ENCODE data around the gene SCD5.

SCD5 gene

GRCh38 chr4:82630079-82630478, 168.5 kb downstream of the SCD5 start:
- DNase-seq (ENCODE audit: low spot score): no peak

- no peak for DNase-seq (ENCODE audit: low spot score)
These were observed 169.2 kb downstream of the SCD5 start for GRCh38 chr4:82629238-82630000.

- no peak for DNase-seq (ENCODE audit: low spot score)
These were observed 172.2 kb downstream of the SCD5 start for GRCh38 chr4:82626251-82626868.

- peak; percentile 27 for DNase-seq (ENCODE audit: low spot score)
These were observed 173.8 kb downstream of the SCD5 start for GRCh38 chr4:82624819-82625218.

GRCh38 chr4:82623121-82623683, 175.4 kb downstream of the SCD5 start:
- peak; percentile 13 for DNase-seq (ENCODE audit: low spot score)

GRCh38 chr4:82621251-82621650, 177.3 kb downstream of the SCD5 start:
- DNase-seq (ENCODE audit: low spot score): no peak

GRCh38 chr4:82620126-82620735, 178.4 kb downstream of the SCD5 start:
- no peak for DNase-seq (ENCODE audit: low spot score)

GRCh38 chr4:82618103-82618720, 180.4 kb downstream of the SCD5 start:
- peak; percentile 50 for DNase-seq (ENCODE audit: low spot score)

- DNase-seq (ENCODE audit: low spot score): no peak
These were observed 183.7 kb downstream of the SCD5 start for GRCh38 chr4:82614838-82615449.

GRCh38 chr4:82613121-82613520, 185.5 kb downstream of the SCD5 start:
- DNase-seq (ENCODE audit: low spot score): no peak

- DNase-seq (ENCODE audit: low spot score): no peak
These were observed 186.6 kb downstream of the SCD5 start for GRCh38 chr4:82611982-82612381.

GRCh38 chr4:82611527-82611926, 187.1 kb downstream of the SCD5 start:
- DNase-seq (ENCODE audit: low spot score): no peak

GRCh38 chr4:82610041-82610440, 188.6 kb downstream of the SCD5 start:
- DNase-seq (ENCODE audit: low spot score): no peak

GRCh38 chr4:82606622-82607021, 192.0 kb downstream of the SCD5 start:
- DNase-seq (ENCODE audit: low spot score): no peak

GRCh38 chr4:82604522-82604921, 194.1 kb downstream of the SCD5 start:
- no peak for DNase-seq (ENCODE audit: low spot score)

GRCh38 chr4:82601242-82602015, 197.2 kb downstream of the SCD5 start:
- DNase-seq (ENCODE audit: low spot score): no peak

- DNase-seq (ENCODE audit: low spot score): no peak
These were observed 199.3 kb downstream of the SCD5 start for GRCh38 chr4:82599336-82599735.

- DNase-seq (ENCODE audit: low spot score): no peak
These were observed 204.1 kb downstream of the SCD5 start for GRCh38 chr4:82594456-82594855.

- DNase-seq (ENCODE audit: low spot score): no peak
These were observed 205.2 kb downstream of the SCD5 start for GRCh38 chr4:82593411-82593810.

GRCh38 chr4:82592639-82593038, 206.0 kb downstream of the SCD5 start:
- no peak for DNase-seq (ENCODE audit: low spot score)

- no peak for DNase-seq (ENCODE audit: low spot score)
These were observed 207.0 kb downstream of the SCD5 start for GRCh38 chr4:82591592-82591991.

Data from AG08395 (cell line).